Colon (tissue), 2 donors: ENCODE measurements around the gene ACTR3C.
"Not testable (repeated sequence)": the region's sequence is repeated elsewhere in the genome, so short reads cannot be mapped to it uniquely, and the experiment has no call there.

Experiments
- FAIRE-seq: peaks from 2 replicates; lab custom pipeline; 2012; peaks lifted over from hg19 to GRCh38; lab: Jason Lieb, UNC
- donor health status: control.
- donor health status: control.

ACTR3C gene

GRCh38 chr7:150335108-150335773, 11.9 kb upstream of the ACTR3C start:
- no peak for FAIRE-seq

- FAIRE-seq: no peak
Observed at GRCh38 chr7:150334108-150334507, 10.8 kb upstream of the ACTR3C start.

- no peak for FAIRE-seq
Observed at GRCh38 chr7:150333659-150334058, 10.3 kb upstream of the ACTR3C start.

GRCh38 chr7:150332852-150333635, 9.7 kb upstream of the ACTR3C start:
- no peak for FAIRE-seq

GRCh38 chr7:150330211-150330885, 7.0 kb upstream of the ACTR3C start:
- no peak for FAIRE-seq

GRCh38 chr7:150329331-150330120, 6.2 kb upstream of the ACTR3C start:
- FAIRE-seq: no peak

- FAIRE-seq: no peak
Observed at GRCh38 chr7:150327308-150327707, 4.0 kb upstream of the ACTR3C start.

- FAIRE-seq: no peak
Observed at GRCh38 chr7:150326657-150327268, 3.4 kb upstream of the ACTR3C start.

- FAIRE-seq: no peak
Observed at GRCh38 chr7:150325901-150326300, 2.6 kb upstream of the ACTR3C start.

GRCh38 chr7:150325110-150325611, 1.8 kb upstream of the ACTR3C start:
- no peak for FAIRE-seq

- FAIRE-seq: no peak
Observed at GRCh38 chr7:150324373-150324961, 1.1 kb upstream of the ACTR3C start.

- no peak for FAIRE-seq
Observed at GRCh38 chr7:150323682-150324372, 482 bp upstream of the ACTR3C start.

- FAIRE-seq: no peak
Observed at GRCh38 chr7:150322114-150322832, 1.1 kb downstream of the ACTR3C start.

GRCh38 chr7:150321788-150322113, 1.6 kb downstream of the ACTR3C start:
- FAIRE-seq: no peak

GRCh38 chr7:150317748-150318444, 5.4 kb downstream of the ACTR3C start:
- FAIRE-seq: no peak

GRCh38 chr7:150316987-150317386, 6.4 kb downstream of the ACTR3C start:
- not testable (repeated sequence) for FAIRE-seq

- FAIRE-seq: peak; percentile 92
Observed at GRCh38 chr7:150314639-150315239, 8.6 kb downstream of the ACTR3C start.

- no peak for FAIRE-seq
Observed at GRCh38 chr7:150313870-150314269, 9.5 kb downstream of the ACTR3C start.

GRCh38 chr7:150313367-150313809, 10.0 kb downstream of the ACTR3C start:
- FAIRE-seq: no peak
